Ecto neural progenitor cell (in vitro differentiated cells): ENCODE results near the gene SUMO2.
"Not testable (repeated sequence)": the region's sequence is repeated elsewhere in the genome, so short reads cannot be mapped to it uniquely, and the experiment has no call there.

Source experiments
- DNase-seq: peaks from one replicate; pipeline ENCODE4 v3.0.0-alpha.2; 2018; ENCODE audit warnings: low spot score

Gene SUMO2

GRCh38 chr17:75181608-75182318 is 996 bp downstream of the SUMO2 start:
- DNase-seq = no peak

GRCh38 chr17:75181110-75181509 is 1.6 kb downstream of the SUMO2 start:
- DNase-seq = no peak

GRCh38 chr17:75178453-75178852 is 4.3 kb downstream of the SUMO2 start:
- DNase-seq = no peak

GRCh38 chr17:75176625-75177024 is 6.1 kb downstream of the SUMO2 start:
- DNase-seq = no peak

GRCh38 chr17:75174996-75175395 is 7.8 kb downstream of the SUMO2 start:
- DNase-seq = no peak

- no peak for DNase-seq
Observed at GRCh38 chr17:75173526-75173925, 9.2 kb downstream of the SUMO2 start.

- DNase-seq = no peak
Observed at GRCh38 chr17:75168998-75169397, 13.8 kb downstream of the SUMO2 start.

GRCh38 chr17:75164606-75165005 is 18.2 kb downstream of the SUMO2 start:
- DNase-seq = not testable (repeated sequence)

GRCh38 chr17:75163074-75163473 is 19.7 kb downstream of the SUMO2 start:
- DNase-seq = no peak

- no peak for DNase-seq
Observed at GRCh38 chr17:75160211-75160610, 22.5 kb downstream of the SUMO2 start.

- DNase-seq = no peak
Observed at GRCh38 chr17:75159196-75160031, 23.3 kb downstream of the SUMO2 start.

- DNase-seq = not testable (repeated sequence)
Observed at GRCh38 chr17:75158480-75158879, 24.3 kb downstream of the SUMO2 start.

GRCh38 chr17:75155191-75155601 is 27.6 kb downstream of the SUMO2 start:
- DNase-seq = no peak

- peak; percentile 100 for DNase-seq
Observed at GRCh38 chr17:75154195-75155106, 28.3 kb downstream of the SUMO2 start, which contains the start of gene JPT1. Gene JPT1 (minus strand): TSS chr17:75154512. CDS start chr17:75154397, 115 bp downstream.

GRCh38 chr17:75153780-75154194 is 29.0 kb downstream of the SUMO2 start:
- DNase-seq = peak; percentile 71

- DNase-seq = peak; percentile 76
Observed at GRCh38 chr17:75152922-75153779, 29.6 kb downstream of the SUMO2 start.

GRCh38 chr17:75152523-75152921 is 30.2 kb downstream of the SUMO2 start:
- DNase-seq = no peak

GRCh38 chr17:75151930-75152329 is 30.8 kb downstream of the SUMO2 start:
- DNase-seq = no peak

- DNase-seq = no peak
Observed at GRCh38 chr17:75147878-75148546, 34.7 kb downstream of the SUMO2 start.

GRCh38 chr17:75146592-75146991 is 36.2 kb downstream of the SUMO2 start:
- no peak for DNase-seq
